Mucosa of gallbladder (tissue), 1 donor: Measurements from ENCODE around the gene MPRIP. TPM values are rescaled to one million over a fixed set of nuclear protein-coding genes. Genes with fewer than 3 reads are reported as not detected.
"Not testable (repeated sequence)": the region's sequence is repeated elsewhere in the genome, so short reads cannot be mapped to it uniquely, and the experiment has no call there.

Experiments used
- DNase-seq: peaks from one replicate; pipeline ENCODE4 v3.0.0-alpha.2; 2020; ENCODE audit warnings: low spot score
- total RNA-seq: library from RNA; stranded (reverse); gene quantifications from one replicate; pipeline ENCODE4 v1.2.1, GENCODE V29; 2021
- donor health status: DM: no; HTN: no; CAD: no.

The MPRIP gene
- total RNA-seq, 1 donor from 2014 or later = 263 TPM

- DNase-seq = no peak
These were observed 139.7 kb downstream of the MPRIP start for GRCh38 chr17:17181666-17182597.

GRCh38 chr17:17182598-17183136 lies 140.4 kb downstream of the MPRIP start:
- DNase-seq = no peak

GRCh38 chr17:17183744-17184143 lies 141.5 kb downstream of the MPRIP start:
- DNase-seq = no peak

GRCh38 chr17:17184985-17185757 lies 142.9 kb downstream of the MPRIP start:
- DNase-seq = not testable (repeated sequence)

GRCh38 chr17:17186051-17186450 lies 143.8 kb downstream of the MPRIP start:
- no peak for DNase-seq

- DNase-seq = no peak
These were observed 144.6 kb downstream of the MPRIP start for GRCh38 chr17:17186551-17187505.

GRCh38 chr17:17188586-17188985 lies 146.3 kb downstream of the MPRIP start:
- no peak for DNase-seq

GRCh38 chr17:17189559-17189958 lies 147.3 kb downstream of the MPRIP start:
- DNase-seq = no peak

GRCh38 chr17:17190188-17190587 lies 147.9 kb downstream of the MPRIP start:
- DNase-seq = no peak

GRCh38 chr17:17191346-17191792 lies 149.1 kb downstream of the MPRIP start:
- no peak for DNase-seq

GRCh38 chr17:17191961-17192381 lies 149.7 kb downstream of the MPRIP start:
- DNase-seq = no peak

GRCh38 chr17:17195466-17195865 lies 153.2 kb downstream of the MPRIP start:
- not testable (repeated sequence) for DNase-seq

GRCh38 chr17:17196776-17197175 lies 154.5 kb downstream of the MPRIP start:
- no peak for DNase-seq

- no peak for DNase-seq
These were observed 156.0 kb downstream of the MPRIP start for GRCh38 chr17:17198281-17198680.

GRCh38 chr17:17200311-17200710 lies 158.1 kb downstream of the MPRIP start:
- DNase-seq = no peak

GRCh38 chr17:17200831-17201230 lies 158.6 kb downstream of the MPRIP start:
- peak; percentile 60 for DNase-seq

- DNase-seq = no peak
These were observed 159.0 kb downstream of the MPRIP start for GRCh38 chr17:17201271-17201670.

GRCh38 chr17:17201907-17202306 lies 159.7 kb downstream of the MPRIP start:
- peak; percentile 41 for DNase-seq

GRCh38 chr17:17203173-17203730 lies 161.0 kb downstream of the MPRIP start:
- no peak for DNase-seq

GRCh38 chr17:17204041-17204591 lies 161.9 kb downstream of the MPRIP start:
- DNase-seq = peak; percentile 49
